Neural cell (in vitro differentiated cells): Measurements from ENCODE around the gene SMIM36.

ENCODE experiments used
- CTCF ChIP-seq: fragments of 450-650 bp; IDR thresholded peaks from 2 replicates; pipeline ENCODE4 v1.5.1; 2014; ENCODE audit warnings: antibody characterized with exemption, mild to moderate bottlenecking, moderate library complexity; ENCODE audit not compliant: poor library complexity, severe bottlenecking
- SMC3 ChIP-seq: fragments of 450-650 bp; conservative IDR thresholded peaks from 2 replicates; pipeline ENCODE4 v1.6.1; 2014; ENCODE audit warnings: antibody characterized with exemption, mild to moderate bottlenecking, moderate library complexity; ENCODE audit not compliant: poor library complexity

- TF ChIP-seq SMC3: no peak
- TF ChIP-seq CTCF: no peak
Measured at GRCh38 chr17:55524440-55525220, 13.4 kb upstream of the SMIM36 start.
